ENCODE measurements around the gene MRPL53. TPM values are rescaled to one million over a fixed set of nuclear protein-coding genes. Genes with fewer than 3 reads are reported as not detected.

The MRPL53 gene
- total RNA-seq, 1 experiment from 2014 or later, result 65.4 TPM

DNA sequence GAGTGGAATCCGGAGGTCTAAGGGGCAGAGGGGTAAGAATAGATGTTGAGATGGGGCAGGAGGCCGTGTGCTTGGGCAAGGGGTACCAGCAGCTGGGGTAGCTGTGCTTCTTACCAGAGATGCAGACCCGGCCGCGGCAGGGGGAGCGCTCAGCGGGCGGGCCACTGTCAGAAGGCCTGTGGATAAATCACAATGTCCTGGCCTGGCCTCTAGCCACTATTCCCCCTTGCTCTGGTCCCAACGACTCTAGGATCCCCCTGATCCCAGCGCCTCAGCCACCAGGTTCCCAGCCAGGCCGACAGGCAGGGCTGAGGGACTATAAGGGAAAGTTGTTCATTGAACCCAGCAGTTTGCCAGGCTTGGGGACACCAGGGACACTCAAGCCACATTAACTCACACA, 42.0 kb downstream of the MRPL53 start:
- Histone ChIP-seq H3K27ac (ENCODE audit: low read depth, low read length) (no peak overlapping the region), H3K9ac (ENCODE audit: low read length) (no peak overlapping the region), H3K4me1 (ENCODE audit: control insufficient read depth in 1 of 2, insufficient read depth in 2 of 2, low read length in 2 of 2) (0 out of 4 replicates have a peak, but pooled peaks cover 0 to 4% of the 10 kb centered on the region in 2 experiments), H3K79me2 (ENCODE audit: insufficient read depth, low read length) (peaks cover 39% of the 10 kb centered on the region), H3K36me3 (ENCODE audit: control insufficient read depth in 1 of 2, insufficient read depth in 2 of 2, low read length in 2 of 2) (peaks cover 43 to 55% of the 10 kb centered on the region in 2 experiments), H3K27me3 (ENCODE audit: insufficient read depth, low read length) (no peaks in the 10 kb centered on the region), H2AFZ (ENCODE audit: low read depth, low read length, poor library complexity, severe bottlenecking) (no peak overlapping the region), H3K4me2 (ENCODE audit: low read length) (no peak overlapping the region), H3K4me3 (replicated peaks in 1 of 2; ENCODE audit: low read depth in 1 of 2, low read length in 2 of 2) (no peak overlapping the region), H4K20me1 (ENCODE audit: insufficient read depth) (no peaks in the 10 kb centered on the region), H3K9me3 (ENCODE audit: control insufficient read depth in 1 of 2, insufficient read depth in 1 of 2, low read depth in 1 of 2, low read length in 2 of 2) (no peaks in the 10 kb centered on the region), H3K9me2 (ENCODE audit: insufficient read depth) (no peaks in the 10 kb centered on the region)
- no peak for DNase-seq (ENCODE audit: low read depth, low spot score)
- no peak for ATAC-seq
- ChIA-PET POLR2A (interaction anchor here (1.8 kb wide), 1 partner anchor 10 kb away, joined by 7 read pairs; no protein-coding TSS in a partner anchor), CTCF (no interaction called here), RAD21 (ENCODE audit: low non-redundant PET in 1 of 2, low total read pairs in 2 of 2, uncharacterized antibody in 2 of 2, unreplicated experiment in 2 of 2) (no interaction called here)
- BruUV-seq (replicated peaks), result no TSS peak
- TF ChIP-seq JUND (IDR thresholded peaks at IDR 0.05) (no peak), EZH2phosphoT487 (IDR thresholded peaks at IDR 0.05; ENCODE audit: borderline replicate concordance) (no peak), SIN3A (IDR thresholded peaks at IDR 0.05; ENCODE audit: low read depth) (no peak), ATF3 (IDR thresholded peaks at IDR 0.05) (no peak), ZFX (IDR thresholded peaks at IDR 0.05) (no peak), CTCF (IDR thresholded peaks at IDR 0.05 in 2 of 3, conservative IDR thresholded peaks at IDR 0.05 in 1 of 3; ENCODE audit: borderline replicate concordance in 1 of 3, insufficient read depth in 1 of 3, low read depth in 2 of 3, low read length in 2 of 3) (no peak), EZH2 (IDR thresholded peaks at IDR 0.05) (no peak), EGR1 (IDR thresholded peaks at IDR 0.05; ENCODE audit: low read depth) (no peak), YY1 (IDR thresholded peaks at IDR 0.05; ENCODE audit: extremely low read depth, insufficient replicate concordance, low read depth, low read length) (no peak), CEBPB (IDR thresholded peaks at IDR 0.05; ENCODE audit: low read depth) (no peak), POLR2AphosphoS5 (IDR thresholded peaks at IDR 0.05; ENCODE audit: low read depth, low read length) (no peak), SP1 (IDR thresholded peaks at IDR 0.05; ENCODE audit: low read depth) (no peak), ZNF274 (IDR thresholded peaks at IDR 0.05; ENCODE audit: low read depth, low read length) (no peak), RAD21 (IDR thresholded peaks at IDR 0.05; ENCODE audit: low read depth) (no peak), REST (IDR thresholded peaks at IDR 0.05; ENCODE audit: low read depth) (no peak), CBX3 (IDR thresholded peaks at IDR 0.05; ENCODE audit: low read depth) (no peak), POLR2A (IDR thresholded peaks at IDR 0.05; ENCODE audit: borderline replicate concordance, extremely low read depth, insufficient read depth, insufficient read length) (no peak)
- TF ChIP-seq, protein P1, sequence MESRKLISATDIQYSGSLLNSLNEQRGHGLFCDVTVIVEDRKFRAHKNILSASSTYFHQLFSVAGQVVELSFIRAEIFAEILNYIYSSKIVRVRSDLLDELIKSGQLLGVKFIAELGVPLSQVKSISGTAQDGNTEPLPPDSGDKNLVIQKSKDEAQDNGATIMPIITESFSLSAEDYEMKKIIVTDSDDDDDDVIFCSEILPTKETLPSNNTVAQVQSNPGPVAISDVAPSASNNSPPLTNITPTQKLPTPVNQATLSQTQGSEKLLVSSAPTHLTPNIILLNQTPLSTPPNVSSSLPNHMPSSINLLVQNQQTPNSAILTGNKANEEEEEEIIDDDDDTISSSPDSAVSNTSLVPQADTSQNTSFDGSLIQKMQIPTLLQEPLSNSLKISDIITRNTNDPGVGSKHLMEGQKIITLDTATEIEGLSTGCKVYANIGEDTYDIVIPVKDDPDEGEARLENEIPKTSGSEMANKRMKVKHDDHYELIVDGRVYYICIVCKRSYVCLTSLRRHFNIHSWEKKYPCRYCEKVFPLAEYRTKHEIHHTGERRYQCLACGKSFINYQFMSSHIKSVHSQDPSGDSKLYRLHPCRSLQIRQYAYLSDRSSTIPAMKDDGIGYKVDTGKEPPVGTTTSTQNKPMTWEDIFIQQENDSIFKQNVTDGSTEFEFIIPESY (IDR thresholded peaks at IDR 0.05; ENCODE audit: extremely low read depth, insufficient replicate concordance, low read length), result no peak
- TF ChIP-seq, protein P2, sequence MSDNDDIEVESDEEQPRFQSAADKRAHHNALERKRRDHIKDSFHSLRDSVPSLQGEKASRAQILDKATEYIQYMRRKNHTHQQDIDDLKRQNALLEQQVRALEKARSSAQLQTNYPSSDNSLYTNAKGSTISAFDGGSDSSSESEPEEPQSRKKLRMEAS (IDR thresholded peaks at IDR 0.05), result no peak
- intact Hi-C loops (cut with micrococcal nuclease), result no loop called here
